GM12873 (cell line): ENCODE results near the gene PCED1B.

Source experiments
- CTCF ChIP-seq: IDR thresholded peaks from 2 replicates; pipeline ENCODE4 v1.5.1; 2012; ENCODE audit warnings: low read depth, mild to moderate bottlenecking, moderate library complexity, low read length, control low read depth; ENCODE audit not compliant: insufficient read depth; ENCODE audit errors: missing control alignments

PCED1B gene

GRCh38 chr12:47038270-47038748, 41.1 kb upstream of the PCED1B start:
- no peak for TF ChIP-seq CTCF

- TF ChIP-seq CTCF, result no peak
These were observed 40.3 kb upstream of the PCED1B start for GRCh38 chr12:47039079-47039478.

- no peak for TF ChIP-seq CTCF
These were observed 39.7 kb upstream of the PCED1B start for GRCh38 chr12:47039756-47040155.

GRCh38 chr12:47041327-47041726, 38.1 kb upstream of the PCED1B start:
- TF ChIP-seq CTCF, result no peak

GRCh38 chr12:47048541-47048940, 30.9 kb upstream of the PCED1B start:
- TF ChIP-seq CTCF, result no peak

- no peak for TF ChIP-seq CTCF
These were observed 27.1 kb upstream of the PCED1B start for GRCh38 chr12:47052274-47052673.

GRCh38 chr12:47053961-47054360, 25.5 kb upstream of the PCED1B start:
- no peak for TF ChIP-seq CTCF
